BJ (cell line): ENCODE measurements around the gene RECQL5. TPM values are rescaled to one million over a fixed set of nuclear protein-coding genes. Genes with fewer than 3 reads are reported as not detected.

Source experiments
- CTCF ChIA-PET: fragments of 350-600 bp; formaldehyde crosslinking; extraction: SDS; loops from one replicate; lab custom pipeline; 2021; ENCODE audit warnings: antibody characterized with exemption, inconsistent platforms; lab: Yijun Ruan, JAX
- POLR2A ChIA-PET: fragments of 300-600 bp; sonication (Branson Sonifier 250); formaldehyde crosslinking; extraction: SDS; loops from one replicate; lab custom pipeline; 2021; ENCODE audit warnings: antibody characterized with exemption; lab: Charles Lee
- DNase-seq: peaks from one replicate; pipeline ENCODE4 v3.0.0-alpha.2; 2011; ENCODE audit warnings: low read depth
- H3K27me3 ChIP-seq: 2 replicates; pipeline ENCODE4 v1.6.0; 2011; ENCODE audit warnings: low read length; ENCODE audit not compliant: control insufficient read depth, insufficient read depth
- H3K36me3 ChIP-seq: 2 replicates; pipeline ENCODE4 v1.5.1; 2011; ENCODE audit warnings: low read length; ENCODE audit not compliant: control insufficient read depth, insufficient read depth
- H3K4me3 ChIP-seq: 2 replicates; pipeline ENCODE4 v1.5.1; 2011; ENCODE audit warnings: low read depth, mild to moderate bottlenecking, control low read depth, low read length
- polyA plus RNA-seq: library from polyadenylated mRNA; depleted of rRNA; stranded (reverse); fragments of >200 nt; gene quantifications from 2 replicates; pipeline ENCODE4 v1.2.3, GENCODE V29; 2011
- TF ChIP-seq, protein P1 (sequence below): IDR thresholded peaks from 2 replicates; pipeline ENCODE4 v1.5.1; 2011; ENCODE audit warnings: low read depth, mild to moderate bottlenecking, control low read depth, inconsistent platforms, low read length, moderate library complexity; ENCODE audit not compliant: insufficient read depth

Gene RECQL5
- polyA plus RNA-seq, 1 experiment: 14.2 TPM

- Histone ChIP-seq H3K27me3 (no peaks in the 10 kb centered on the region), H3K4me3 (no peak overlapping the region), H3K36me3 (no peaks in the 10 kb centered on the region)
- ChIA-PET CTCF (interaction anchor here (0.9 to 5.7 kb wide), 5 partner anchors 10 to 21 kb away, joined by 3 to 37 read pairs (median 4); partner anchors contain the start of gene SMIM5), POLR2A (no interaction called here)
- TF ChIP-seq, protein P1, sequence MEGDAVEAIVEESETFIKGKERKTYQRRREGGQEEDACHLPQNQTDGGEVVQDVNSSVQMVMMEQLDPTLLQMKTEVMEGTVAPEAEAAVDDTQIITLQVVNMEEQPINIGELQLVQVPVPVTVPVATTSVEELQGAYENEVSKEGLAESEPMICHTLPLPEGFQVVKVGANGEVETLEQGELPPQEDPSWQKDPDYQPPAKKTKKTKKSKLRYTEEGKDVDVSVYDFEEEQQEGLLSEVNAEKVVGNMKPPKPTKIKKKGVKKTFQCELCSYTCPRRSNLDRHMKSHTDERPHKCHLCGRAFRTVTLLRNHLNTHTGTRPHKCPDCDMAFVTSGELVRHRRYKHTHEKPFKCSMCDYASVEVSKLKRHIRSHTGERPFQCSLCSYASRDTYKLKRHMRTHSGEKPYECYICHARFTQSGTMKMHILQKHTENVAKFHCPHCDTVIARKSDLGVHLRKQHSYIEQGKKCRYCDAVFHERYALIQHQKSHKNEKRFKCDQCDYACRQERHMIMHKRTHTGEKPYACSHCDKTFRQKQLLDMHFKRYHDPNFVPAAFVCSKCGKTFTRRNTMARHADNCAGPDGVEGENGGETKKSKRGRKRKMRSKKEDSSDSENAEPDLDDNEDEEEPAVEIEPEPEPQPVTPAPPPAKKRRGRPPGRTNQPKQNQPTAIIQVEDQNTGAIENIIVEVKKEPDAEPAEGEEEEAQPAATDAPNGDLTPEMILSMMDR: no peak
- DNase-seq: no peak
Observed at GRCh38 chr17:75612906-75613626, 53.9 kb downstream of the RECQL5 start.

DNA sequence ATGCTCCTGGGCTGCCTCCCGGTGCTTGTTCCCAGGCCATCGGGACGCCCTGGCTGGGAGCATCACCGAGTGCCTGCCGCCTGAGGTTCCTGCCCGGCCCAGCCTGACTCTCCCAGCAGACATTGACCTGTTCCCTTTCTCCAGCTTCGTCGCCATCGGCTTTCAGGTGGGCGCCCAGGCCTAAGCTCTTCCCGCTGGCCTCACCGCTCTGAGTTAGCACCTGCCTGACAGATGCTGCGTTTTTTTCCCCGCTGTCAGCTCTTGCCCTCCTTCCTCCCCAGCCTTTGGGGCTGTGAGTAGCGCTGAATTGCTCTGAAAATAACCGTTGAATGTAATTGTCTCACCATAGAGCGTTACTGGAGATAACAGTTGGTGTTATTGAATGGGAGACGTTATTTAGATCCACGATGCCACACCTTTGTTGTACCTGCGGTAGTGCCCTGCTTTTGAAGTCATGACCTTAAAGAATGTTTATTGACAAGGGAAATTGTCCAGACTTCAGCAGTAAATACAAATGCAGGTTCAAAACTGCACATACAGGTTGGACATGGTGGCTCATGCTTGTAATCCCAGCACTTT is 55.0 kb downstream of the RECQL5 start:
- TF ChIP-seq, protein P1: no peak
- Histone ChIP-seq H3K27me3 (no peaks in the 10 kb centered on the region), H3K36me3 (no peaks in the 10 kb centered on the region), H3K4me3 (no peak overlapping the region)
- CTCF ChIA-PET: interaction anchor here (1.2 to 5.7 kb wide), 6 partner anchors 9 to 22 kb away, joined by 3 to 37 read pairs (median 6); partner anchors contain the start of gene SMIM5
- DNase-seq: no peak
- POLR2A ChIA-PET: no interaction called here

DNA sequence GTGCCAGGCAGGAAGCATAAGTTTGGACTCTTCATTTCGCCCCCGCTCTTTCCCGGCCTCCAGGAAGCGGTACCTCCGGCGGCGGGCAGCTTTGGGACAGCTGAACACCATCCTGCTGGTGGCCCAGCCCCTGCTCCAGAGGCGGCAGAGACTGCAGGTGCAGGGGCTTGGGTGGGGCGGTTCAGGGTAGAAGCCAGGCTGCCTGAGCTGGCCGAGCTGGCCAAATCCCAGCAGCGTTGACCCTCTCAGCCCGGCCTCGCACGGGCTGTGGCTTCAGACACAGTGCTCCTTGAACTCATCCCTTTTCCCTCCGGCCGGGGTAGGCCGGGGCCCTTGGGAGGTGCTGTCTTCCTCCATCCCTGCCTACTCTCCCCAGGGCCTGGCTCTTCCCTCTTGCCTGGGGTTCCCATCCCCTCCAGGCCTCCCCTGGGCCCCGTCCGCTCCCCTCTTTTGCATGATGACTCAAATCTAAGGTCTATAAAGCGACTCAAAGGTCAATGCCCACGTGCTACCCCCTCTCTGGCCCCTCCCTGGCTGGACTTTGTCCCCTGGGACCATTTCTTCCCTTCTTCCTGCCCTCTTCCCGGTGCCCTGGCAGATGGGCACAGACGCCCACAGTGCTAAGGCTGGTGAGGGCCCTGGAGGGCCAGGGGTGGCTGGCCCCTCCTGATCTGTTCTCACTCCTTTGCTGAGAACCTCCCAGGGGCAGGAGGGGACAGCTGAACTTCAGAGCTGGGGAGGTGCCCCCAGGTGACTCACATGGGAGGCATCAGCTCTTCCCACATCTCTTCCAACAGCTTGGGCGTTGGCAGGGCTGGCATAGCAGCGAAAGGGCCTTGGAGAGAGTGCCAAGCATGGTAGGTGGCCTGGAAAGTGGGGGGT is 56.6 kb downstream of the RECQL5 start:
- Histone ChIP-seq H3K4me3 (no peak overlapping the region), H3K27me3 (no peaks in the 10 kb centered on the region), H3K36me3 (no peaks in the 10 kb centered on the region)
- ChIA-PET POLR2A (no interaction called here), CTCF (interaction anchor here (0.6 to 2.9 kb wide), 6 partner anchors 9 to 23 kb away, joined by 3 to 16 read pairs (median 6); partner anchors contain the start of gene SMIM5)
- TF ChIP-seq, protein P1: no peak
- no peak for DNase-seq

DNA sequence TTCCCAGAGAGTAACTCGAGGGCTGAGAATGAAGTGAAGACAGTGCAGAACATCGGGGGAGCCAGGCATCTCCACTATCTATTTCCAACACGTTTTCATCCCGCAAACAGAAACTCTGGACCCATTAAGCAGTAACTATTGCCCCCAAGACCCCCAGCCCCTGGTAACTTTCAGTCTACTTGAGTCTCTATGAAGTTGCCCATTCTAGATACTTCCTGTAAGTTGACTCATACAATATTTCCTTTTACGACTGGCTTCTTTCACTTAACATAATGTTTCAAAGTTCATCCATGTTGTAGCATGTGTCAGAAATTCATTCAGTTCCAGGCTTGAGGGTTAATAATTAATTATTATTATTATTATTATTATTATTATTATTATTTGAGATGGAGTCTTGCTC is 59.9 kb downstream of the RECQL5 start:
- no peak overlapping the region for H3K4me3 ChIP-seq
- H3K36me3 ChIP-seq: no peaks in the 10 kb centered on the region
- CTCF ChIA-PET: interaction anchor here (1.8 to 2.6 kb wide), 2 partner anchors 18 to 146 kb away, joined by 6 to 9 read pairs; no protein-coding TSS in a partner anchor
- TF ChIP-seq, protein P1: no peak
- H3K27me3 ChIP-seq: no peaks in the 10 kb centered on the region
- POLR2A ChIA-PET: no interaction called here
- no peak for DNase-seq
